Activated T-cell treated with anti-CD3 and anti-CD28 coated beads, Interleukin-2, amount 50 U/mL, for 24 hours (primary cell): ENCODE measurements around the gene ZNF107.
"Not testable (repeated sequence)": the region's sequence is repeated elsewhere in the genome, so short reads cannot be mapped to it uniquely, and the experiment has no call there.

Experiments used
- DNase-seq: peaks from one replicate; pipeline ENCODE4 v3.0.0-alpha.2; 2020
- H3K27ac Mint-ChIP-seq: 2 replicates; pipeline ENCODE4 v1.8.0; 2020; ENCODE audit warnings: mild to moderate bottlenecking, mixed read lengths
- H3K27me3 Mint-ChIP-seq: 2 replicates; pipeline ENCODE4 v1.8.0; 2020; ENCODE audit warnings: mixed read lengths
- H3K36me3 Mint-ChIP-seq: 2 replicates; pipeline ENCODE4 v1.8.0; 2020; ENCODE audit warnings: low read depth, mixed read lengths
- H3K4me1 Mint-ChIP-seq: 2 replicates; pipeline ENCODE4 v1.8.0; 2020; ENCODE audit warnings: low read depth, mixed read lengths
- H3K4me3 Mint-ChIP-seq: 2 replicates; pipeline ENCODE4 v1.8.0; 2020; ENCODE audit warnings: mild to moderate bottlenecking, moderate library complexity, mixed read lengths
- H3K9me3 Mint-ChIP-seq: 2 replicates; pipeline ENCODE4 v1.8.0; 2020; ENCODE audit warnings: mixed read lengths

ZNF107 gene

GRCh38 chr7:64736575-64736974 lies 70.6 kb downstream of the ZNF107 start:
- Mint-ChIP-seq H3K4me1 (no peaks in the 10 kb centered on the region), H3K27me3 (no peaks in the 10 kb centered on the region), H3K27ac (no peak overlapping the region), H3K36me3 (no peaks in the 10 kb centered on the region), H3K9me3 (peaks cover 11% of the 10 kb centered on the region), H3K4me3 (no peak overlapping the region)
- no peak for DNase-seq

GRCh38 chr7:64738403-64738802 lies 72.5 kb downstream of the ZNF107 start:
- not testable (repeated sequence) for H3K36me3 Mint-ChIP-seq, H3K27me3 Mint-ChIP-seq, H3K27ac Mint-ChIP-seq, H3K4me1 Mint-ChIP-seq, DNase-seq, H3K4me3 Mint-ChIP-seq
- peaks cover 18% of the 10 kb centered on the region for H3K9me3 Mint-ChIP-seq

- not testable (repeated sequence) for DNase-seq, H3K27me3 Mint-ChIP-seq, H3K36me3 Mint-ChIP-seq, H3K4me1 Mint-ChIP-seq, H3K27ac Mint-ChIP-seq, H3K4me3 Mint-ChIP-seq
- peaks cover 18% of the 10 kb centered on the region for H3K9me3 Mint-ChIP-seq
These were observed 73.0 kb downstream of the ZNF107 start for GRCh38 chr7:64738953-64739352.

GRCh38 chr7:64744680-64745079 lies 78.7 kb downstream of the ZNF107 start:
- DNase-seq = no peak
- H3K27me3 Mint-ChIP-seq = no peaks in the 10 kb centered on the region
- no peaks in the 10 kb centered on the region for H3K36me3 Mint-ChIP-seq
- H3K4me3 Mint-ChIP-seq = no peak overlapping the region
- no peaks in the 10 kb centered on the region for H3K4me1 Mint-ChIP-seq
- peaks cover 23% of the 10 kb centered on the region for H3K9me3 Mint-ChIP-seq
- no peak overlapping the region for H3K27ac Mint-ChIP-seq

GRCh38 chr7:64747802-64748201 lies 81.9 kb downstream of the ZNF107 start:
- H3K9me3 Mint-ChIP-seq = peaks cover 19% of the 10 kb centered on the region
- H3K27ac Mint-ChIP-seq = no peak overlapping the region
- no peaks in the 10 kb centered on the region for H3K4me1 Mint-ChIP-seq
- H3K27me3 Mint-ChIP-seq = no peaks in the 10 kb centered on the region
- no peaks in the 10 kb centered on the region for H3K36me3 Mint-ChIP-seq
- H3K4me3 Mint-ChIP-seq = no peak overlapping the region
- no peak for DNase-seq

GRCh38 chr7:64753032-64753431 lies 87.1 kb downstream of the ZNF107 start:
- H3K9me3 Mint-ChIP-seq = peaks cover 5% of the 10 kb centered on the region
- no peaks in the 10 kb centered on the region for H3K36me3 Mint-ChIP-seq

GRCh38 chr7:64755865-64756264 lies 89.9 kb downstream of the ZNF107 start:
- no peaks in the 10 kb centered on the region for H3K4me1 Mint-ChIP-seq
- no peak overlapping the region for H3K27ac Mint-ChIP-seq
- no peaks in the 10 kb centered on the region for H3K36me3 Mint-ChIP-seq
- no peak for DNase-seq
- peaks cover 3% of the 10 kb centered on the region for H3K9me3 Mint-ChIP-seq
- H3K4me3 Mint-ChIP-seq = no peak overlapping the region
- H3K27me3 Mint-ChIP-seq = no peaks in the 10 kb centered on the region

More at GRCh38 chr7:64753032-64753431, 87.1 kb downstream of the ZNF107 start:
- no peak overlapping the region for H3K4me3 Mint-ChIP-seq
- no peaks in the 10 kb centered on the region for H3K4me1 Mint-ChIP-seq
- H3K27me3 Mint-ChIP-seq = no peaks in the 10 kb centered on the region
- no peak for DNase-seq
- no peak overlapping the region for H3K27ac Mint-ChIP-seq

- Mint-ChIP-seq H3K9me3 (no peaks in the 10 kb centered on the region), H3K4me3 (no peak overlapping the region), H3K27me3 (peaks cover 2% of the 10 kb centered on the region), H3K36me3 (no peaks in the 10 kb centered on the region), H3K4me1 (no peaks in the 10 kb centered on the region), H3K27ac (no peak overlapping the region)
- no peak for DNase-seq
These were observed 92.2 kb downstream of the ZNF107 start for GRCh38 chr7:64758151-64758550.
